ENCODE measurements around the gene RANBP6. TPM values are rescaled to one million over a fixed set of nuclear protein-coding genes. Genes with fewer than 3 reads are reported as not detected.
A peak's percentile ranks its signal among the peaks of the same experiment; 100 is the strongest.

Gene RANBP6
- total and polyA plus RNA-seq, 2 donors (not counting 1 experiment from before 2014, with no cell fraction given), result 7.2 to 25.9 TPM

GRCh38 chr9:6054280-6055099, 39.1 kb upstream of the RANBP6 start:
- H3K79me2 ChIP-seq (ENCODE audit: control insufficient read depth, insufficient read depth, low read length), result no peaks in the 10 kb centered on the region
- H3K4me2 ChIP-seq (replicated peaks; ENCODE audit: low read depth, low read length, poor library complexity, severe bottlenecking), result no peak overlapping the region
- Mint-ChIP-seq H3K4me3 (no peak overlapping the region), H3K27ac (no peak overlapping the region), H3K27me3 (no peaks in the 10 kb centered on the region), H3K9me3 (ENCODE audit: insufficient read depth) (no peaks in the 10 kb centered on the region), H3K4me1 (peaks cover 24% of the 10 kb centered on the region)
- ChIA-PET POLR2A (no interaction called here), CTCF (interaction anchor here (0.6 to 5.9 kb wide), 36 partner anchors 8 to 735 kb away, joined by 3 to 107 read pairs (median 4); partner anchors contain the start of genes CD274, ERMP1, KDM4C and RANBP6)
- peak; percentile 76 for DNase-seq
- peaks cover 0 to 1% (median 0%) of the 10 kb centered on the region in 4 experiments for H3K27me3 ChIP-seq (replicated peaks in 1 of 4; ENCODE audit: control extremely low read depth in 1 of 4, control insufficient read depth in 3 of 4, insufficient read depth in 4 of 4, low read length in 3 of 4)
- H3K4me1 ChIP-seq (ENCODE audit: control insufficient read depth in 2 of 2, insufficient read depth in 2 of 2, low read length in 2 of 2), result peaks cover 11 to 26% of the 10 kb centered on the region in 2 donors
- intact Hi-C loops (cut with micrococcal nuclease), result loop anchor here (2.0 to 10.0 kb wide), 3 partner anchors 48 to 870 kb away; partner anchors contain the start of gene INSL6
- WGBS (ENCODE audit: insufficient coverage), result 0% methylated on average over 3 of the region's 3 CpGs
- no peaks in the 10 kb centered on the region for H3K36me3 ChIP-seq (replicated peaks in 1 of 2; ENCODE audit: control extremely low read depth in 1 of 2, control insufficient read depth in 1 of 2, extremely low read depth in 1 of 2, insufficient read depth in 2 of 2, low read length in 1 of 2)
- peak; percentile 52 for ATAC-seq (ENCODE audit: low read depth)
- peak overlapping the region; percentile 20 for H2AFZ ChIP-seq (ENCODE audit: insufficient read depth, low read depth, low read length, poor library complexity, severe bottlenecking)
- H3K9me3 ChIP-seq (ENCODE audit: control extremely low read depth in 1 of 3, control insufficient read depth in 2 of 3, insufficient read depth in 1 of 3, low read length in 2 of 3), result peaks cover 0 to 4% (median 0%) of the 10 kb centered on the region in 3 donors
- no peak overlapping the region for H3K4me3 ChIP-seq (ENCODE audit: control extremely low read depth in 1 of 5, extremely low read depth in 1 of 5, insufficient read depth in 1 of 5, low read depth in 2 of 5, low read length in 4 of 5)
- no peaks in the 10 kb centered on the region for H4K20me1 ChIP-seq (ENCODE audit: control insufficient read depth, insufficient read depth, low read length, poor library complexity, severe bottlenecking)
- no peak overlapping the region for H3K27ac ChIP-seq (ENCODE audit: low read length in 2 of 2)
- H3K9ac ChIP-seq (ENCODE audit: low read length), result no peak overlapping the region
- TF ChIP-seq EZH2 (IDR thresholded peaks at IDR 0.05; ENCODE audit: borderline replicate concordance, insufficient read depth, low read depth, low read length, poor library complexity, severe bottlenecking) (no peak), CTCF (IDR thresholded peaks at IDR 0.05) (peak; percentile 71)
